Measurements from ENCODE around the gene NHP2.
"Not testable (repeated sequence)": the region's sequence is repeated elsewhere in the genome, so short reads cannot be mapped to it uniquely, and the experiment has no call there.

The NHP2 gene

DNA sequence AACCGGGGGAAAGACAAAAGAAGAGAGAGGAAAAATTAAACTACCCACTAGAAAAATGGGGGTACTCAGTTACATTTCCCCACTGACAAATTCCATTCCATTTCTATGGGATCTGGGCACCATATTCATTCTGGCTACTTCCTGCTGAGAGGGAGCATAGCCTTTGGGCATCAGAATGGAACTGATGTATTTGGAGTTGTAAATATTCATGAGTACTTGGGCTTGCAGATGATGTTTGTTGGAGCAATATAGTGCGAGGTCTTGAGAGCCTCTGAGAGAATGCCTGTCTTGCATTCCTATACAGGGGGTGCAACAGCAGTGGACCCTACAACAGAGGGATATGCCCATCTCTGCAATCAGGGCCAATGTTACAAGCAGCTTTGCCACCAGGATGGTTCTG is 16.8 kb upstream of the NHP2 start:
- DNase-seq = no peak

GRCh38 chr5:178165581-178165980 is 11.9 kb upstream of the NHP2 start:
- DNase-seq = no peak

DNA sequence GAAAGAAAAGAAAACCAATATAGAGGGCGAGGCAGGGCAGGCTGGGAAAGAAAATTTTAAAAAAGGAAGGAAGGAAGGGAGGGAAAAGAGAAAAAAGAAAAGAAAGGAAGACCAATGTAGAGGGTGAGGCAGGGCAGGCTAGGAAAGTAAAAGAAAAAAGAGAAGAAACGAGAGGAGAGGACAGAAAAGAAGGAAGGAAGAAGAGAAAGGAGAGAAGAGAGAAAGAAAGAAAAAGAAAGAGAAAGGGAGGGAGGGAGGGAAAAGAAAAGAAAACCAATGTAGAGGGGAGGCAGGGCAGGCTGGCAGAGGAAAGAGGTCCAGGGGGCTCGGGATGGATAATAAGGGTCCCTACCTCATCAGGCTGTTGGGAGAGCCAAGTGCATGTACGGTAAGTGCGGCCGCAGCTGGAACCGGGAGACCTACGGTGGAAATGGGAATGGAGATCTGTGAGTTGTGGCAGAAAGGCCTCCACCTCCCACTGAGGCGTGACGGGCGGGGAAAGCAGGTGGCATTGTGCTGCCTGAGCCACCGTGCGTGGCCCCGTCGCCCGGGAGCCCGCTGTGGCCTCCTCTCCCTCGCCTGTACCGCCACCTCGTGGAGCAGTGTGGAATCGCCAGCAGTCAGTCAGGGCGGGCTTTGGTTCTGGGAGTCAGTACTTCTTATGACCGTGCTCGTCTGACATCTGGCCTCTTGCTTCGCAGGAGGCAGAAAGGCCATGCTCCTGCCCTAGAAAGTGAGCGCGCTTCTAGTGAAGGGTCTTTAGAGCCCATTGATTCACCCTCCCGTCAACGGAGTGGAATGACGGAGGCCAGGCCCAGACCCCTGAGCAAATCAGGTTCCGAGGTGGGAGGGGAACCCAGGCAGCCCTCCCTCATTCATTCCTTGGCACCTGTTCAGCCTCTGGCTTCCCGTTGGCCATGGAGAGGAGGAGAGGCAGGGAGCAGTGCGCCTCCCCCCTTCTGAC is 10.4 kb upstream of the NHP2 start:
- peak; percentile 87 for DNase-seq

DNA sequence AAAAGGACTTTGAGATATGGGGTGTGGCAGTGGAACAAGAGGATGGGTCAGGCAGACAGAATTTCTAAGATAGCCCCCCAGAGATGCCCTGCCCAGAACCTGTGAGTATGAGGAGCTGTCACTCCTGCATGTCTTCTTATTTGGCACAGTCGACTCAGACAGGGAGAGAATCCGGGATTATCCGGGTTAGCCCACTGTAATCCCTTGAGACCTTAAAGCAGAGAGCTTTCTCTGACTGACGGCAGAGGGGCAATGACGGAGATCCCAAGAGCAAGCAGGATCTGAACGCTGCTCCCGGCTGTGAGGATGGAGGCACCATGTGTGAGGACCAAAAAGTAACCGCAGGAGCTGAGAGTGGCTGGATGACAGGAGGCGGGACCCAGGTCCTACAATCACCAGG is 8.8 kb upstream of the NHP2 start:
- no peak for DNase-seq

DNA sequence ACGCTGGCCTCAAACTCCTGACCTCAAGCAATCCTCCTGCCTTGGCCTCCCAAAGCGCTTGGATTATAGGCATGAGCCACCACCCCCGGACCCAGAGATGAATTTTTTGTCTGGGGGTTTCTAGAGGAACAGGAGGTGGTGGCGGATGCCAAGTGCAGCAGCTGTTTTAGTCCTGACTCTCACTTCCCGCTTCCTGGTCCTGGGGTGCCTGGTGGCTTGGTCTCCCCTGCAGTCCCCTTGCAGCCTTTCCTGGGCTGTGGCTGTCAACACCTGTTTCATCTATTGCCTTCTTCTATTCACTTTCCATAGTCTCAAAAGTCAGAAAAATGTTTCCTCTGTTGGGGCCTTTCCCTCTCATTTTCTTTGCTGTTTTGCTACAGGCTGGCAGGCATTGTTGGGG is 6.5 kb upstream of the NHP2 start:
- DNase-seq = no peak

DNA sequence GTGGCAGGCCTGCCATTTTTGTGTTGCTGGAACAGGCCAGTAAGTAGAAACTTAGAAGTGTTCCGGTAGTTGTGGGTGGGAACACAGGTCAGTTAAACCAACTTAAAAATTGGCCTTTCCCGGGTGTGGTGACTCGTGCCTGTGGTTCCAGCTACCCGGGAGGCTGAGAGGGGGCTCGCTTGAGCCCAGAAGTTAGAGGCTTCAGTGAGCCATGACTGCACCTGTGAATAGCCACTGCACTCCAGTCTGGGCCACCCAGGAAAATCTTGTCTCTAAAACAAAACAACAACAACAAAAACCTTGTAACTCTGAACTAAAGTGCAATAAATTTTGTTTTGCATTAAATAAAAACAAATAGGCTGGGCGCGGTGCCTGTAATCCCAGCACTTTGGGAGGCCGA is 1.4 kb upstream of the NHP2 start:
- no peak for DNase-seq

DNA sequence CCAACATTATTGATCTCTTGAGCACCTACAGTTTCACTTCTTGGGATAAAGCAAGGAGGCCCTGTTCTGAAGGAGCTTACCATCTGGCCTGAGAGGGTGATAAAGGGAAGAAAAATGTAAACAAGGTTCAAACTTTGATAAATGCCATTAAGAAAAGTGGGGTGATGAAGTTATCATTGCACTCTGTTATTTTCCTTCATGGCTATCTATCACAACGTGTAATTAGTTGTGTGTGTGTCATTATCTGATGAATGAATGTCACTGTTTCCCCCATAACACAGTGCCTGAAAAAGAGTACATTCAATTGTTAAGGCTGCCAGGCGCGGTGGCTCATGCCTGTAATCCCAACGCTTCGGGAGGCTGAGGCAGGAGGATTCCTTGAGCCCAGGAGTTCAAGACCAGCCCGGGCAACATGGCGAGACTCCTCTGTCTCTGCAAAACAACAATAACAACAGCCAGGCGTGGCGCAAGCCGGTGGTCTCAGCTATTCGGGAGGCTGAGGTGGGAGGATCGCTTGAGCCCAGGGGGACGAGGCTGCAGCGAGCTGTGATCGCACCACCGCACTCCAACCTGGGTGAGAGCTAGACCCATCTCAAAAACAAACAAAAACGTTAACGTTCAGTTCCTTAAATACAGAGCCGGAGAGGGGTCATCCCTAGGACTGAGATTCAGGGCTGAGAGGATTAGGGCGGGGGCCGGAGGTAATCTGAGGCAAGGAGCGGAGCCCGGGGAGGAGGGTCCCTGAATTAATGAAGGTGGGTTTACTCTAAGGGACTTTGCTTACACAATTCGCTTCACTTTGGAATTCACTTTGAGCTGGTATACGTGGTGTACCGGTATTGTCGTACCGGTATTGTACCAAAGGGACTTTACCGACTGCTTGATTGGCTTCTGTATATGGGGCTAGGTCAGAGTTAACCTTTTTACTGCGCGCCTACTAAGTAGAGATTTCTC is 917 bp downstream of the NHP2 start:
- no peak for DNase-seq

DNA sequence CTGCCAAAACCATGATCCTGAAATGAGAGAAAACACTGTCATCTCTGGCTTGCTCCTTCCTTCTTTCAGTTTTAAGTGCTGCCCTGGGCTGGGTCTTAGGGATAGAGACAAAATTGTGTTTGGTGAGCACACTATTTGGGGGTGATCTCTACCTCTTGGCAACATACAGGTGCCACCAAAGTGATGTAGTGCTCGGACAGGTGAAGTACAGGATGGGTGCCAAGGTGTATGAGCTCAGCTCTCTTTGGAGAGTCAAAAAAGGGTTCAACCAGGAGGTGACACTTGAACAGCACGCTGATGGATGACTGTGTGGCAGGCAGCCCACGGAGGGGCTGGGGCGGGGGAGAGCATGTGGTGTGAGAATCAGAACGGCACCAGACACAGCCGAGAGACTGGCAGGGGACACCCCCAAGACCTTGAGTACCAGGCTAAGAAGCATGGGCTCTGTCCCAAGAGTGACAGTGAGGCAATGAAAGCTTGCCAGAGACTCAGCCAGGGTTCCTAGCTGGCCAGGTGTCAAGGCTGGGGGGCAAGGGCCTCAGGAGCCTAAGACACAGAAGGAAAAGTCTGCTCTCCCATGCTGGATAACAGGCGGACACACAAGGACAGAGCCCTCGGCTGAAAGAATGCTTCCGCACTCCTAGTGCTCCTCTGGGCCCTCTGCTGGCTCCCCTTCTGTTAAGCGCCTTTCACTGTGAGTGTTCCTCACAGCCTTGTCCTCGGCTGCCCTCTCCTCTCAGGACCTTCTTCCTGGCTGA is 2.5 kb downstream of the NHP2 start:
- DNase-seq = no peak

DNA sequence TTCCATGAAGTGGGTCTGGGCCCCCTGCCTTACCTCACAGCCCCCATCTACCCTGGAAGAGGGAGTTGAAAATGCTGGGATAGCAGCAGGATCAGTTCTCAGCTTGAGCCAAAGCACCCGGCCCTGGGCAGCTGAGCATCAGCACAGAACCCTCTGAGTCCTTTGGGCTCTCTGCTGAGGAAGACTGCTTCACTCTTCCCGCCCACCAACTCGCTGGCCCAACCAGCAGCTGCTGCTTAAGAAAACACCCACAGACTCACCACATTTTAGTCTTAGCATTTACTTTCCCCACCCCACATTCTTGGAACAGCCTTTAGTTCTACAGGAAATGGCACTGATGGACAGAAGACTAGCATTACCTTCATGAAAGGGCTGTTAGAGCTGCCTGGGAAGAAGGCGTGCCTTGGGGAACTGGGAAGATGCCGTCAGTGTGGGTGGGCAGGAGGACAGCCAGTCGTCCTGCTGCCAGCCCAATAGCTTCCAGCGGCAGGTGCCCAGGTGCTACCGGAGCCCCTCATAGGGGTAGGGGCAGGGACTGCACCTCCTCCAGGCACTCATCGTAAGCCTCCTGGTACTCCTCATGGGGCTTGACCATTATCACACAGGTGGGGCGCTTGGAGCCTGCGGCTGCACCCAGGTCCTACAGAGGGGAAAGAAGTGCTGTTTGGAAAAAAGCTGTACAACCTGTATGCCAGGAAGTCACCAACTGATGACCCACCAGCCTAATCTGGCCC is 4.3 kb downstream of the NHP2 start:
- no peak for DNase-seq

DNA sequence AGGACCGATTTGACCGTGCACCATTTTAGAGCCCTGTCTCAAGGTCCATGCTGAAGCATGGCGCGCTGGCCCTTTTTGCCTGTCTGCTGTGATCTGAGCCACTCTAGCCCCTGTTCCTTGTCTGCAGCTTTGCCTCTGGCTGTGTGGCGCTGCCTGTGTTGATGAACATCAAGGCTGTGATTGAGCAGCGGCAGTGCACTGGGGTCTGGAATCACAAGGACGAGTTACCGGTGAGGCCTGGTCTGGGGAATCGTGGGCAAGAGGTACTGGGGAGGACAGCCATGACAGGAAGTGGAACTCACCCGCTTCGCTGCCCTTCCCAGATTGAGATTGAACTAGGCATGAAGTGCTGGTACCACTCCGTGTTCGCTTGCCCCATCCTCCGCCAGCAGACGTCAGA is 6.3 kb downstream of the NHP2 start:
- DNase-seq = no peak

- peak; percentile 76 for DNase-seq
Measured at GRCh38 chr5:178145965-178146820, 7.5 kb downstream of the NHP2 start.

DNA sequence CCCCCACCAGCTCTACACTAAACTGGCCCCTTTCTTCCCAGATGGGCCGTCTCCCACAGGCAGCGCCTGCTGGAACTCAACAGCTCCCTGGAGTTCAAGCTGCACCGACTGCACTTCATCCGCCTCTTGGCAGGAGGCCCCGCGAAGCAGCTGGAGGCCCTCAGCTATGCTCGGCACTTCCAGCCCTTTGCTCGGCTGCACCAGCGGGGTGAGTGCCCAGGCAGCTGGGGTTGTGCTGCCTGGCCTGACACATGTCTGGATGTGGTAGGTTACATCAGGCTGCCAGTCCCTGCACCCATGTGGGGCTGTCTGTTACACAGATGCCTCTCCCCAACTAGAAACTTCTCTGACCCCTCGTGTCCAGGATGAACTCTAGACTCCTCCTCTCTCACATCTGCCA is 9.8 kb downstream of the NHP2 start:
- no peak for DNase-seq

- no peak for DNase-seq
Measured at GRCh38 chr5:178143246-178143645, 10.4 kb downstream of the NHP2 start.

GRCh38 chr5:178142642-178143041 is 11.0 kb downstream of the NHP2 start:
- DNase-seq = no peak

DNA sequence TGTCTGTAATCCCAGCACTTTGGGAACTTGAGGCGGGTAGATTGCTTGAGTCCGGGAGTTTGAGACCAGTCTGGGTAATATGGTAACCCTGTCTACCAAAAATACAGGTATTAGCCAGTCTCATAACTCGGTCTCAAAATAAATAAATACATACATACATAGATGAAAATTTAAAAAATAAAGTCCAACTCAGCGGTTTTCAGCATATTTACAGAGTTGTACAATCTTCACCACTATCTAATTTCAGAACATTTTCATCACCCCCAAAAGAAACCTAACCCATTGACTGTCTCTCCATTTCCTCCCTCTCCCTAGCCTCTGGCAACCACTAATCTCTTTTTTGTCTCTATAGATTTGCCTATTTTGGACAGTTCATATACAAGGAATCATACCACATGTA is 12.1 kb downstream of the NHP2 start:
- no peak for DNase-seq

- no peak for DNase-seq
Measured at GRCh38 chr5:178137991-178138390, 15.7 kb downstream of the NHP2 start.

GRCh38 chr5:178136990-178137389 is 16.7 kb downstream of the NHP2 start:
- no peak for DNase-seq

DNA sequence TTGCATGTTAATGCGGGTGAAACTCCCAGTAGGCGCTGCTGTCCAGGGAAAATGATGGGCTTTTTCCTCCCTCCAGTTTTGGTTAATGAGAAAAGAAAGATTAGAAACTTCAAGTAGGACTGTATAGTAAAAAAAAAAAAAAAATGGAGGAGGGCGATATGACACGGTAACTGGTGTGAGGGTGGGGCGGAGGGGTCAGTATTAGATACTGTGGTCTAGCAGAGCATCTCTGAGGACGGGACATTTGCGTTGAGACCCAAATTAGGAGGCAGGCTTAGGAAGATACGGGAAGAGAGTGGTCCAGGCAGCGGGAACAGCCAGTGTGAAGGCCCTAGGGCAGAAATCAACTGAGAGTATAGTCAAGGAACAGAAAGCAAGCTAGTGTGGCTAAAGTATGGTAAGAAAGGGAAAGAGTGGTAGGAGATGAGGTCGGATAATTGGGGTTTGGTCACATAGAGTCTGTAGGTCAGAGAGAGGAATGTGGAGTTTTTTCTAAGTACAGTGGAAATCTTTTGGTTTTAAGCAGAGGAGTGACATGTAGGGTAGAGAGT is 22.2 kb downstream of the NHP2 start:
- no peak for DNase-seq

GRCh38 chr5:178130576-178131445 is 22.9 kb downstream of the NHP2 start, which contains the start of gene RMND5B:
Gene RMND5B, plus strand, starts transcription at chr5:178131014. Its CDS starts 7,106 bp downstream, at chr5:178138120.
- DNase-seq = peak; percentile 84

- DNase-seq = not testable (repeated sequence)
Measured at GRCh38 chr5:178130234-178130575, 23.5 kb downstream of the NHP2 start.

Data from CD4-positive, alpha-beta T cell treated with Interleukin-15 for 1 hour (primary cell).